Progenitor cell of endocrine pancreas (in vitro differentiated cells): ENCODE results near the gene FIGLA. TPM values are rescaled to one million over a fixed set of nuclear protein-coding genes. Genes with fewer than 3 reads are reported as not detected.

Source experiments
- DNase-seq: peaks from one replicate; pipeline ENCODE4 v3.0.0; 2021; ENCODE audit warnings: low spot score; ENCODE audit not compliant: unreplicated experiment
- H3K27ac Mint-ChIP-seq: 2 replicates; pipeline ENCODE4 v1.8.0; 2021; ENCODE audit warnings: mild to moderate bottlenecking, moderate library complexity, mixed read lengths
- H3K27me3 Mint-ChIP-seq: 2 replicates; pipeline ENCODE4 v1.8.0; 2021; ENCODE audit warnings: mixed read lengths
- H3K36me3 Mint-ChIP-seq: 2 replicates; pipeline ENCODE4 v1.8.0; 2022; ENCODE audit warnings: mixed read lengths; ENCODE audit not compliant: insufficient read depth
- H3K4me1 Mint-ChIP-seq: 2 replicates; pipeline ENCODE4 v1.8.0; 2021; ENCODE audit warnings: low read depth, mixed read lengths
- H3K4me3 Mint-ChIP-seq: 2 replicates; pipeline ENCODE4 v1.8.0; 2021; ENCODE audit warnings: low read depth, mild to moderate bottlenecking, moderate library complexity, mixed read lengths
- H3K9me3 Mint-ChIP-seq: 2 replicates; pipeline ENCODE4 v1.8.0; 2021; ENCODE audit warnings: low read depth, mixed read lengths
- CTCF ChIP-seq: fragments of 200-600 bp; sonication (generic); IDR thresholded peaks from one replicate; pipeline ENCODE4 v1.5.0; 2021; ENCODE audit warnings: antibody characterized with exemption, mild to moderate bottlenecking; ENCODE audit not compliant: unreplicated experiment
- total RNA-seq: library from RNA; stranded (reverse); gene quantifications from 2 replicates; pipeline ENCODE4 v1.2.1, GENCODE V29; 2021

Gene FIGLA
- total RNA-seq, 1 donor from 2014 or later: not detected

- no peak for DNase-seq
- Mint-ChIP-seq H3K36me3 (no peaks in the 10 kb centered on the region), H3K4me3 (no peak overlapping the region), H3K27ac (no peak overlapping the region), H3K4me1 (no peaks in the 10 kb centered on the region), H3K9me3 (no peaks in the 10 kb centered on the region), H3K27me3 (peaks cover 47% of the 10 kb centered on the region)
- no peak for TF ChIP-seq CTCF
Observed at GRCh38 chr2:70833246-70833645, 42.8 kb upstream of the FIGLA start.

GRCh38 chr2:70832386-70832785 is 41.9 kb upstream of the FIGLA start:
- TF ChIP-seq CTCF: no peak
- Mint-ChIP-seq H3K4me1 (no peaks in the 10 kb centered on the region), H3K36me3 (no peaks in the 10 kb centered on the region), H3K4me3 (no peak overlapping the region), H3K9me3 (no peaks in the 10 kb centered on the region), H3K27me3 (peaks cover 50% of the 10 kb centered on the region), H3K27ac (no peak overlapping the region)
- no peak for DNase-seq

GRCh38 chr2:70831861-70832260 is 41.4 kb upstream of the FIGLA start:
- H3K9me3 Mint-ChIP-seq: no peaks in the 10 kb centered on the region
- H3K36me3 Mint-ChIP-seq: no peaks in the 10 kb centered on the region
- no peak overlapping the region for H3K27ac Mint-ChIP-seq
- H3K4me3 Mint-ChIP-seq: no peak overlapping the region
- H3K4me1 Mint-ChIP-seq: no peaks in the 10 kb centered on the region
- no peak for TF ChIP-seq CTCF
- H3K27me3 Mint-ChIP-seq: peaks cover 51% of the 10 kb centered on the region
- DNase-seq: no peak

GRCh38 chr2:70830366-70830765 is 39.9 kb upstream of the FIGLA start:
- DNase-seq: no peak
- Mint-ChIP-seq H3K36me3 (no peaks in the 10 kb centered on the region), H3K9me3 (no peaks in the 10 kb centered on the region), H3K27me3 (peaks cover 42% of the 10 kb centered on the region), H3K27ac (peak overlapping the region; percentile 34), H3K4me1 (no peaks in the 10 kb centered on the region), H3K4me3 (no peak overlapping the region)
- no peak for TF ChIP-seq CTCF

- TF ChIP-seq CTCF: no peak
- no peak for DNase-seq
- no peaks in the 10 kb centered on the region for H3K9me3 Mint-ChIP-seq
- no peak overlapping the region for H3K27ac Mint-ChIP-seq
- peaks cover 40% of the 10 kb centered on the region for H3K27me3 Mint-ChIP-seq
- H3K4me1 Mint-ChIP-seq: no peaks in the 10 kb centered on the region
- H3K36me3 Mint-ChIP-seq: no peaks in the 10 kb centered on the region
- no peak overlapping the region for H3K4me3 Mint-ChIP-seq
Observed at GRCh38 chr2:70829916-70830315, 39.5 kb upstream of the FIGLA start.
